PC-9 (cell line): ENCODE results near the gene PLB1. TPM values are rescaled to one million over a fixed set of nuclear protein-coding genes. Genes with fewer than 3 reads are reported as not detected.

ENCODE experiments used
- BruUV-seq: library from RNA; stranded (reverse); fragments of 400-500 nt; replicated peaks from 2 replicates; lab custom pipeline; 2021; lab: Mats Ljungman, UMichigan
- CTCF ChIA-PET: fragments of 300-600 bp; sonication (Branson Sonifier 250); formaldehyde crosslinking; loops from one replicate; lab custom pipeline; 2022; ENCODE audit warnings: antibody characterized with exemption; lab: Charles Lee
- POLR2A ChIA-PET: fragments of 300-600 bp; sonication (Branson Sonifier 250); formaldehyde crosslinking; loops from one replicate; lab custom pipeline; 2022; ENCODE audit warnings: antibody characterized with exemption; ENCODE audit not compliant: unreplicated experiment; lab: Charles Lee
- DNase-seq, 2 experiments: peaks; one replicate each; pipeline versions ENCODE4 v3.0.0 to v3.0.0-alpha.2; 2015 to 2022; ENCODE audit warnings: mixed read lengths in 1 of 2
- H2AFZ ChIP-seq: fragments of 200-600 bp; sonication (generic); 2 replicates; pipeline ENCODE4 v1.8.1; 2017; ENCODE audit warnings: antibody characterized with exemption
- H3F3A ChIP-seq: fragments of 200-600 bp; sonication (generic); 2 replicates; pipeline ENCODE4 v1.8.1; 2017; ENCODE audit warnings: antibody characterized with exemption, mild to moderate bottlenecking, low read depth; ENCODE audit not compliant: insufficient read depth
- H3K27ac ChIP-seq: fragments of 200-600 bp; sonication (generic); 2 replicates; pipeline ENCODE4 v1.6.1; 2016; ENCODE audit warnings: mixed run types
- H3K27me3 ChIP-seq: fragments of 200-600 bp; sonication (generic); 2 replicates; pipeline ENCODE4 v1.6.1; 2016; ENCODE audit warnings: low read depth, mixed run types; ENCODE audit not compliant: insufficient read depth
- H3K36me3 ChIP-seq: fragments of 200-600 bp; sonication (generic); 2 replicates; pipeline ENCODE4 v1.6.1; 2016; ENCODE audit warnings: low read depth, mixed run types
- H3K4me1 ChIP-seq: fragments of 200-600 bp; sonication (generic); replicated peaks from 2 replicates; pipeline ENCODE4 v1.6.1; 2016; ENCODE audit warnings: mixed run types; ENCODE audit not compliant: insufficient read depth
- H3K4me2 ChIP-seq: fragments of 200-600 bp; sonication (generic); 2 replicates; pipeline ENCODE4 v1.6.1; 2017; ENCODE audit warnings: mixed run types
- H3K4me3 ChIP-seq: fragments of 200-600 bp; sonication (generic); 2 replicates; pipeline ENCODE4 v1.6.1; 2016; ENCODE audit warnings: mixed run types
- H3K79me2 ChIP-seq: fragments of 200-600 bp; sonication (generic); 2 replicates; pipeline ENCODE4 v1.6.1; 2017; ENCODE audit warnings: low read depth, mixed run types
- H3K9me2 ChIP-seq: fragments of 200-600 bp; sonication (generic); 2 replicates; pipeline ENCODE4 v1.8.1; 2017; ENCODE audit warnings: mild to moderate bottlenecking; ENCODE audit not compliant: insufficient read depth
- H3K9me3 ChIP-seq: fragments of 200-600 bp; sonication (generic); 2 replicates; pipeline ENCODE4 v1.8.1; 2016; ENCODE audit warnings: low read depth; ENCODE audit not compliant: insufficient read depth
- H4K20me1 ChIP-seq: fragments of 200-600 bp; sonication (generic); 2 replicates; pipeline ENCODE4 v1.8.1; 2017; ENCODE audit not compliant: insufficient read depth
- EZH2 ChIP-seq: fragments of 200-600 bp; sonication (generic); IDR thresholded peaks from 2 replicates; pipeline ENCODE4 v1.8.0; 2017; ENCODE audit warnings: antibody characterized with exemption, low read depth
- intact Hi-C: fragments of 100-400 bp; cut with micrococcal nuclease; formaldehyde crosslinking; loops from one replicate; pipeline ENCODE4 v1.10.0; 2022; ENCODE audit not compliant: unreplicated experiment
- total RNA-seq: library from RNA; stranded (reverse); gene quantifications from 2 replicates; pipeline ENCODE4 v1.2.3, GENCODE V29; 2021
- TF ChIP-seq, protein P1 (sequence below): fragments of 200-600 bp; sonication (generic); conservative IDR thresholded peaks from 2 replicates; pipeline ENCODE4 v1.6.1; 2017; ENCODE audit warnings: mixed run types, antibody characterized with exemption, mild to moderate bottlenecking, moderate library complexity

PLB1 gene
- total RNA-seq, 1 experiment from 2014 or later = 2.7 TPM

DNA sequence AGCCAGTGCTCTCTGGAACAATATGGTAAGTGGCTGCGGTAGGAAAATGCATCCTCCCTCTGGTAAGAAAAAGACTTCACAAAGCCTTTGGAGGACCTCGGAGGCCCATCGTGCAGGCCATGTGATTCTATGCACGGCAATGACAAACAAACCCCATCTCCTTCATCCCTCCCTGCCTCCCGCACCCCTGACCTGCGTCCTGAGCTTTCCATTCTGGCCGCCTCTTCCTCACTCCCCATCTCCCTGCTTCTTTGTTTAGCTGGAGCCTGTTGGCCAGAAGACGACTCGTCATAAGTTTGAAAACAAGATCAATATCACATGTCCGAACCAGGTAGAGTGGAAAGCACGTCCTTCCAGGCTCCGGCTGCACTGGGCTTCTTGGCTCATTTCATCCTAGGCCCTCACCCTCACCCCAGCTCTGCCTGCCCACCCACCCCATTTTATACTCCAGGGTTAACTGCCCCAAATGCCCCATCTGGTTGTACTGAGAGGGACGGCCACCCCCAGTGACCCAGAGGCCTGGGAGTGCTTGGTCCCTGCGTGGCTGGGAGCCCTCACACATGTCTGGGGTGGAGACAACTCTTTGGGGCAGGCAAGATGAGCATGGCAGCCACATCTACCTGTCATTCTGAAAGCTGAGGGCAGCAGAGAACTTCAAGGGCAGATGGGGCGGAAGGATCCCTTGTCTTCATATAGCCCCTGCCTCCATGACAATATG is 94.0 kb downstream of the PLB1 start:
- BruUV-seq = no TSS peak
- Histone ChIP-seq H3K4me1 (peaks cover 25% of the 10 kb centered on the region), H4K20me1 (no peaks in the 10 kb centered on the region), H3K79me2 (no peaks in the 10 kb centered on the region), H3K27me3 (no peaks in the 10 kb centered on the region), H3K9me3 (no peaks in the 10 kb centered on the region), H3K4me3 (no peak overlapping the region), H3K27ac (no peak overlapping the region), H3K4me2 (no peak overlapping the region), H3K36me3 (no peaks in the 10 kb centered on the region), H3F3A (peaks cover 14% of the 10 kb centered on the region; the same call in 1 of the 2 replicates), H3K9me2 (no peaks in the 10 kb centered on the region), H2AFZ (no peak overlapping the region)
- intact Hi-C loops = no loop called here
- no peak for DNase-seq
- ChIA-PET POLR2A (no interaction called here), CTCF (no interaction called here)
- no peak for TF ChIP-seq EZH2
- TF ChIP-seq, protein P1, sequence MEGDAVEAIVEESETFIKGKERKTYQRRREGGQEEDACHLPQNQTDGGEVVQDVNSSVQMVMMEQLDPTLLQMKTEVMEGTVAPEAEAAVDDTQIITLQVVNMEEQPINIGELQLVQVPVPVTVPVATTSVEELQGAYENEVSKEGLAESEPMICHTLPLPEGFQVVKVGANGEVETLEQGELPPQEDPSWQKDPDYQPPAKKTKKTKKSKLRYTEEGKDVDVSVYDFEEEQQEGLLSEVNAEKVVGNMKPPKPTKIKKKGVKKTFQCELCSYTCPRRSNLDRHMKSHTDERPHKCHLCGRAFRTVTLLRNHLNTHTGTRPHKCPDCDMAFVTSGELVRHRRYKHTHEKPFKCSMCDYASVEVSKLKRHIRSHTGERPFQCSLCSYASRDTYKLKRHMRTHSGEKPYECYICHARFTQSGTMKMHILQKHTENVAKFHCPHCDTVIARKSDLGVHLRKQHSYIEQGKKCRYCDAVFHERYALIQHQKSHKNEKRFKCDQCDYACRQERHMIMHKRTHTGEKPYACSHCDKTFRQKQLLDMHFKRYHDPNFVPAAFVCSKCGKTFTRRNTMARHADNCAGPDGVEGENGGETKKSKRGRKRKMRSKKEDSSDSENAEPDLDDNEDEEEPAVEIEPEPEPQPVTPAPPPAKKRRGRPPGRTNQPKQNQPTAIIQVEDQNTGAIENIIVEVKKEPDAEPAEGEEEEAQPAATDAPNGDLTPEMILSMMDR = no peak

DNA sequence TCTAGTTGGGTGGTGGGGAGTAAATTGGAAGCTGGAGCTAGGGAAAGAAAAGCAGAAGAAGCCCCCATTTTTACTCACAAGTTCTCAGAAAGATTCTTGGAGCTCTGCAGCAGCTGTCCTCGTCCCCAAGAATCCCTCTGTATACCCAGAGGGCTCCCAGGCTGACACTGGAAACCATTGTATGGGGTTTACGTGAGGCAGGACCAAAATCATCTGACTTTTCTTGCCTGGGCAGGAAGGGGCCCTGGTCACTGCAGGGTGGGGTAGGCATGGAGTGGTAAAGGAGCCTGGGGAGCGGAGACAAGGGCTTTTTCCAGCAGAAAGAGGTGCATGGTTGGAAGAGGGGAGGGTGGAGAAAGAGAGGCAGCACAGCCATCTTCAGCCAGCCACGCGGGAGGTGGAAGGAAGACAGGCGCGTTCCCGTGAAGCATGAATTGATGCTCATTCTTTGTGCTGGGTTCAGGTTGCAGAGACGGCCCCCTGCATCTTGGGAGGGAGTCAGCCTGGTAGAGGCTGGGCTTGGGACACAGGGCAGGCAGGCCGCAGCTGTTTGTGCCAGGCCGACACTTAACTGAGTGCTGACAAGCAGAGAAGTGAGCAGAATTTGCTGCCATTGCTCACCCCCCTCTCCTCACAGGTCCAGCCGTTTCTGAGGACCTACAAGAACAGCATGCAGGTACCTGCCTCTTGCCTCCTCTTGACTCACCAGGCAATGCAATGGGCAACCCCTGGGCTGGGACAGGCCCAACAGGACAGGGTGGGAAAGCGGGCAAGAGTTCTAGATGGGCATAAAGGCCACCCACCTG is 94.8 kb downstream of the PLB1 start:
- intact Hi-C loops = no loop called here
- Histone ChIP-seq H3K4me1 (peaks cover 25% of the 10 kb centered on the region), H4K20me1 (no peaks in the 10 kb centered on the region), H3F3A (peaks cover 14% of the 10 kb centered on the region; the same call in 1 of the 2 replicates), H3K9me2 (no peaks in the 10 kb centered on the region), H3K36me3 (no peaks in the 10 kb centered on the region), H3K27me3 (no peaks in the 10 kb centered on the region), H3K4me2 (no peak overlapping the region), H3K4me3 (no peak overlapping the region), H3K9me3 (no peaks in the 10 kb centered on the region), H2AFZ (no peak overlapping the region), H3K27ac (no peak overlapping the region), H3K79me2 (no peaks in the 10 kb centered on the region)
- BruUV-seq = no TSS peak
- CTCF ChIA-PET = no interaction called here
- TF ChIP-seq EZH2 = no peak
- TF ChIP-seq, protein P1 = no peak
- DNase-seq = no peak
- POLR2A ChIA-PET = no interaction called here

DNA sequence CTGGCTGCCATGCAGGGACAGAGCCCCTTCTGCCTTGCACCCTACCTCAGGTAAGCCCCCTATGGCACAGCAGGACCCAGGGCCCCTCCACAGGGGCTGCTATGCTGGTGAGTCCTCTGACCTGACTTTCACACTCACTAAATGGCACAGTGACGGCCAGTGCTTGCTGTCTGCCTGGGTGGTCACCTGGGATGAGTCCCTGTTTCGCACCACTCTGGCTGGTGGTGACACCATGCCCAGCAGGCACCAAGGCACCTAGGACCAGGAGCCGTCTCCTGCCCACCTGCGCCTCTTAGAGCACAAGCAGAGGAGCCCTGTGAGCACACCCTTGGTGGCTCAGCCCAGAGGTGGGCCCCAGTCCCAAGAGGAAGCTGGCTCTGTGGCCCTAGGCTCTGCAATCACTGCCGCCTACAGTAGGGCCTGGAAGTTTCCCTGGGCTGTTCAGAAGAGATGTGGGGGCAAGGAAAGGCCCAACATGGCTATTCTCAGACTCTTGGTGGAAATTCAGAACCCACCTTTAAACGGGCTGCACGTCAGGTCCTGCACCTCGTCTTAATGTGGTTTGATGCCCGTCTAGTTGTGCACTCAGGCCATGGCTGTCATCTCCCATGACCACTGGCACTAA is 96.0 kb downstream of the PLB1 start:
- POLR2A ChIA-PET = no interaction called here

More for the DNA sequence above, 96.0 kb downstream of the PLB1 start:
- no TSS peak for BruUV-seq
- TF ChIP-seq, protein P1 = no peak
- no peak for TF ChIP-seq EZH2
- no peaks in the 10 kb centered on the region for H3K36me3 ChIP-seq
- peaks cover 24% of the 10 kb centered on the region for H3F3A ChIP-seq
- no peak for DNase-seq
- intact Hi-C loops = no loop called here
- H3K27ac ChIP-seq = no peak overlapping the region
- H2AFZ ChIP-seq = no peak overlapping the region
- H3K9me2 ChIP-seq = no peaks in the 10 kb centered on the region
- H3K4me2 ChIP-seq = no peak overlapping the region
- no peaks in the 10 kb centered on the region for H3K27me3 ChIP-seq
- H3K4me1 ChIP-seq = peaks cover 32% of the 10 kb centered on the region
- CTCF ChIA-PET = no interaction called here
- H4K20me1 ChIP-seq = no peaks in the 10 kb centered on the region
- H3K4me3 ChIP-seq = no peak overlapping the region
- H3K79me2 ChIP-seq = no peaks in the 10 kb centered on the region
- H3K9me3 ChIP-seq = no peaks in the 10 kb centered on the region
